H9 (cell line): ENCODE data around the gene TRIM32. TPM values are rescaled to one million over a fixed set of nuclear protein-coding genes. Genes with fewer than 3 reads are reported as not detected.

ENCODE experiments used
- DNase-seq: peaks from one replicate; pipeline ENCODE4 v3.0.0-alpha.2; 2017
- H2AFZ ChIP-seq: one replicate; pipeline ENCODE4 v1.6.1; 2013; ENCODE audit warnings: mild to moderate bottlenecking, low read length, control low read depth, moderate library complexity
- H2AK5ac ChIP-seq: 2 replicates; pipeline ENCODE4 v1.6.1; 2013; ENCODE audit warnings: low read length, control low read depth, mixed read lengths; ENCODE audit not compliant: insufficient read length
- H2BK120ac ChIP-seq: one replicate; pipeline ENCODE4 v1.6.1; 2013; ENCODE audit warnings: low read depth, mild to moderate bottlenecking, low read length, control low read depth, inconsistent platforms; ENCODE audit not compliant: poor library complexity, severe bottlenecking
- H2BK12ac ChIP-seq: 2 replicates; pipeline ENCODE4 v1.6.1; 2013; ENCODE audit warnings: low read length, control low read depth, mixed read lengths, low read depth; ENCODE audit not compliant: insufficient read length
- H2BK15ac ChIP-seq: 2 replicates; pipeline ENCODE4 v1.6.1; 2013; ENCODE audit warnings: low read depth, low read length, control low read depth
- H2BK20ac ChIP-seq: one replicate; pipeline ENCODE4 v1.6.1; 2013; ENCODE audit warnings: low read depth, mild to moderate bottlenecking, low read length, control low read depth, inconsistent platforms; ENCODE audit not compliant: poor library complexity, severe bottlenecking
- H2BK5ac ChIP-seq: 2 replicates; pipeline ENCODE4 v1.6.1; 2013; ENCODE audit warnings: low read length, control low read depth, mixed read lengths; ENCODE audit not compliant: insufficient read length
- H3K14ac ChIP-seq: 2 replicates; pipeline ENCODE4 v1.6.1; 2013; ENCODE audit warnings: low read length, control low read depth; ENCODE audit not compliant: insufficient read depth
- H3K18ac ChIP-seq: 2 replicates; pipeline ENCODE4 v1.6.1; 2013; ENCODE audit warnings: low read depth, mild to moderate bottlenecking, mixed read lengths, low read length, control low read depth; ENCODE audit not compliant: insufficient read length
- H3K23ac ChIP-seq: 2 replicates; pipeline ENCODE4 v1.6.1; 2013; ENCODE audit warnings: low read length, control low read depth, mixed read lengths, low read depth; ENCODE audit not compliant: insufficient read length
- H3K23me2 ChIP-seq: 2 replicates; pipeline ENCODE4 v1.6.1; 2013; ENCODE audit warnings: low read depth, mild to moderate bottlenecking, mixed read lengths, low read length, control low read depth; ENCODE audit not compliant: insufficient read length, poor library complexity, severe bottlenecking
- H3K27ac ChIP-seq: 2 replicates; pipeline ENCODE4 v1.5.1; 2013; ENCODE audit warnings: low read length, control low read depth, mixed read lengths, low read depth; ENCODE audit not compliant: insufficient read length
- H3K27me3 ChIP-seq: 2 replicates; pipeline ENCODE4 v1.6.1; 2013; ENCODE audit warnings: low read length, control low read depth, inconsistent platforms; ENCODE audit not compliant: insufficient read depth
- H3K4ac ChIP-seq: 2 replicates; pipeline ENCODE4 v1.6.1; 2013; ENCODE audit warnings: low read depth, mild to moderate bottlenecking, control low read depth, inconsistent platforms, low read length, moderate library complexity
- H3K4me1 ChIP-seq: 2 replicates; pipeline ENCODE4 v1.6.1; 2013; ENCODE audit warnings: low read length, control low read depth, inconsistent platforms; ENCODE audit not compliant: insufficient read depth
- H3K4me2 ChIP-seq: 2 replicates; pipeline ENCODE4 v1.6.1; 2013; ENCODE audit warnings: low read length, control low read depth, mixed read lengths; ENCODE audit not compliant: insufficient read length, insufficient read depth
- H3K56ac ChIP-seq: 2 replicates; pipeline ENCODE4 v1.6.1; 2013; ENCODE audit warnings: low read depth, mild to moderate bottlenecking, mixed read lengths, low read length, control low read depth; ENCODE audit not compliant: insufficient read length
- H3K79me1 ChIP-seq: 2 replicates; pipeline ENCODE4 v1.6.1; 2013; ENCODE audit warnings: low read depth, mild to moderate bottlenecking, moderate library complexity, low read length, control low read depth, inconsistent platforms; ENCODE audit not compliant: insufficient read depth, poor library complexity, severe bottlenecking
- H3K79me2 ChIP-seq: 2 replicates; pipeline ENCODE4 v1.6.1; 2013; ENCODE audit warnings: low read length, control low read depth, inconsistent platforms; ENCODE audit not compliant: insufficient read depth
- H3K9ac ChIP-seq: 2 replicates; pipeline ENCODE4 v1.6.1; 2013; ENCODE audit warnings: low read length, control low read depth, mixed read lengths; ENCODE audit not compliant: insufficient read length; ENCODE audit errors: extremely low read depth
- H3K9me3 ChIP-seq: one replicate; pipeline ENCODE4 v1.6.1; 2013; ENCODE audit warnings: low read depth, low read length, inconsistent platforms; ENCODE audit not compliant: control insufficient read depth
- H3T11ph ChIP-seq: one replicate; pipeline ENCODE4 v1.6.1; 2013; ENCODE audit warnings: mild to moderate bottlenecking, low read length, control low read depth, inconsistent platforms
- H4K20me1 ChIP-seq: one replicate; pipeline ENCODE4 v1.6.1; 2013; ENCODE audit not compliant: control insufficient read depth, insufficient read length, insufficient read depth
- H4K5ac ChIP-seq: 2 replicates; pipeline ENCODE4 v1.6.1; 2013; ENCODE audit warnings: low read depth, mild to moderate bottlenecking, mixed read lengths, low read length, control low read depth; ENCODE audit not compliant: insufficient read length
- H4K8ac ChIP-seq: replicated peaks from 2 replicates; pipeline ENCODE4 v1.6.1; 2013; ENCODE audit warnings: low read length, control low read depth, mixed read lengths, low read depth; ENCODE audit not compliant: insufficient read length
- H4K91ac ChIP-seq: 2 replicates; pipeline ENCODE4 v1.6.1; 2013; ENCODE audit warnings: low read depth, mild to moderate bottlenecking, moderate library complexity, mixed read lengths, low read length, control low read depth; ENCODE audit not compliant: insufficient read length
- H3K27ac Mint-ChIP-seq, 3 experiments: 2 replicates in 2 of 3; 3 replicates in 1 of 3; pipeline ENCODE4 v1.8.0; 2020 to 2021; ENCODE audit warnings: mixed read lengths in 3 of 3, mild to moderate bottlenecking in 1 of 3, moderate library complexity in 1 of 3
- H3K27me3 Mint-ChIP-seq: 2 replicates; pipeline ENCODE4 v1.8.0; 2021; ENCODE audit warnings: low read depth, mild to moderate bottlenecking, moderate library complexity, mixed read lengths
- H3K36me3 Mint-ChIP-seq, 3 experiments: 2 replicates in 2 of 3; 3 replicates in 1 of 3; pipeline ENCODE4 v1.8.0; 2020 to 2021; ENCODE audit warnings: low read depth in 3 of 3, mixed read lengths in 3 of 3; ENCODE audit not compliant: insufficient read depth in 1 of 3
- H3K4me1 Mint-ChIP-seq, 2 experiments: 2 replicates each; pipeline ENCODE4 v1.8.0; 2020; ENCODE audit warnings: mixed read lengths in 2 of 2
- H3K4me3 Mint-ChIP-seq, 2 experiments: 2 replicates in 1 of 2; 3 replicates in 1 of 2; pipeline ENCODE4 v1.8.0; 2020 to 2021; ENCODE audit warnings: mild to moderate bottlenecking in 2 of 2, mixed read lengths in 2 of 2, moderate library complexity in 1 of 2
- H3K9me3 Mint-ChIP-seq, 2 experiments: 2 replicates in 1 of 2; 3 replicates in 1 of 2; pipeline ENCODE4 v1.8.0; 2020; ENCODE audit warnings: mild to moderate bottlenecking in 2 of 2, mixed read lengths in 2 of 2, moderate library complexity in 1 of 2
- CTCF ChIP-seq: fragments of 200-600 bp; sonication (generic); conservative IDR thresholded peaks from 3 replicates; pipeline ENCODE4 v1.8.0; 2021; ENCODE audit warnings: antibody characterized with exemption, mild to moderate bottlenecking
- WGBS: extraction: QIAGEN DNeasy Blood & Tissue Kit; methylation state at CpG from one replicate; pipeline ENCODE4 v1.1.7; 2013; ENCODE audit warnings: missing lambda C conversion rate, low lambda C conversion rate, mixed read lengths; ENCODE audit not compliant: insufficient read length; ENCODE audit errors: extremely low coverage; 5-methylcytosine and 5-hydroxymethylcytosine counted together
- total RNA-seq: library from RNA; stranded (reverse); gene quantifications from 2 replicates; pipeline ENCODE4 v1.2.1, GENCODE V29; 2021

Gene TRIM32
- total RNA-seq, 1 experiment from 2014 or later = 12.9 TPM

- Histone ChIP-seq H3K23ac (no peak overlapping the region), H2BK20ac (no peak overlapping the region), H4K20me1 (no peaks in the 10 kb centered on the region), H3K79me1 (no peaks in the 10 kb centered on the region), H2BK5ac (no peak overlapping the region), H2AK5ac (no peak overlapping the region), H4K8ac (no peak overlapping the region), H2AFZ (no peak overlapping the region), H3K4me2 (no peak overlapping the region), H3T11ph (no peak overlapping the region), H3K9me3 (no peaks in the 10 kb centered on the region), H3K79me2 (no peaks in the 10 kb centered on the region), H3K9ac (no peak overlapping the region), H2BK120ac (no peak overlapping the region), H3K56ac (no peak overlapping the region), H2BK12ac (no peak overlapping the region), H3K4ac (no peak overlapping the region), H3K4me1 (no peaks in the 10 kb centered on the region), H3K18ac (no peak overlapping the region), H3K27ac (no peak overlapping the region), H3K23me2 (no peaks in the 10 kb centered on the region), H4K5ac (no peak overlapping the region), H2BK15ac (no peak overlapping the region), H3K14ac (no peak overlapping the region), H3K27me3 (no peaks in the 10 kb centered on the region), H4K91ac (no peak overlapping the region)
- TF ChIP-seq CTCF = no peak
- Mint-ChIP-seq H3K36me3 (no peaks in the 10 kb centered on the region; a peak in 2 of 7 replicates), H3K27me3 (no peaks in the 10 kb centered on the region), H3K9me3 (no peaks in the 10 kb centered on the region), H3K27ac (no peak overlapping the region), H3K4me1 (no peaks in the 10 kb centered on the region), H3K4me3 (no peak overlapping the region)
- DNase-seq = no peak
- WGBS = no CpG with 5 or more reads among the region's 2 CpGs
Observed at GRCh38 chr9:116644091-116644688, 42.9 kb upstream of the TRIM32 start.
